HG03432 (cell line): ENCODE results near the gene STK32C.

Experiments used
- ATAC-seq: cut with Tn5 transposase; IDR thresholded peaks from one replicate; pipeline ENCODE4 v1.9.1; 2021; ENCODE audit warnings: mild to moderate bottlenecking, moderate library complexity; ENCODE audit not compliant: unreplicated experiment

Gene STK32C

GRCh38 chr10:132307823-132308586 is at the start of gene STK32C:
STK32C (minus strand) TSS chr10:132307950; CDS start chr10:132307833, 117 bp downstream.
- ATAC-seq = peak; percentile 82

DNA sequence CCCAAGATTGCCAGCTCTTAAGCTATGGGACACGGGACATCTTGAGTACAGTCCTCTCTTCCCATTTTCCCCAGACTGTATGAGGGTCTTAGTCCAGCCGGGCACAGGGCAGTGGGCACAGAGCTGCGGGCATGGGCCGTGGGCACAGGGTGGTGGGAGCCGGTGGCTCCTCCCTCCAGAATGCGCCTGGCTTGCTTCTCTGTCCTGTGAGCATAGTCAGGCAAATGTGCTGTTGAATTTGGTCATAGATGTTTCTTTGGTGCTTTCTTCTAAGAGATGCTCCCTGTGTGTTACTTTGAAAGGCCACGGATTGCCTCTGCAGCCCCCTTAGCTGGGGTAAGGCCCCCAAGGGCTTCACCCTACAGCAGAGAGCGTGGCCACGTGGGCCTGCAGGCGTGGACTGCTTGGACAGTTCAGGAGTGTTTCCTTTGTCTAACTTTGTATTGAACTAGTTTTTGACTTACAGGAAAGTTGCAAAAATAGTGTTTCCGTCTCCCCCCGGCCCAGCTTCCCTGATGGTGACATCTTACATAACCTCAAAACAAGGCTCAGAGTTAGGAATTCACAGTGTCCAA is 49.0 kb upstream of the STK32C start:
- no peak for ATAC-seq

- no peak for ATAC-seq
Measured at GRCh38 chr10:132355754-132356153, 48.0 kb upstream of the STK32C start.

DNA sequence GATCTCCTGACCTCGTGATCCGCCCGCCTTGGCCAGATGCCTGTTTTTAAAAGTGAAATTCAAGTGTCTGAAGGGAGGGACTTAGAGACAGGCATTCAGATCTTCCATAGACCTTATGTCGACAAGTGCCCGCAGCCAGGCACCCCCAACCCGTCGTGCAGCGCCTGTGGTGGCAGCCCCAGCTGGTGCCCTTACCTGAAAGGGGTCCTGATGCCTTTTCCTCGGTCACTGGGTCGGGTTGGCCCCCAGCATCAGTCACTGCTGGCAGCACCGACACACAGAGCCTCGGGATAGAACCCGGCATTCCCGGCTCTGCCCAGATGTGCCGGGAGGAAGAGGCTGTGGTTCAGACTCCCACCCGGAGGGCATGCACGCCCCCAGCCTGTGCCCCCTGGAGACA is 47.5 kb upstream of the STK32C start:
- ATAC-seq = no peak

DNA sequence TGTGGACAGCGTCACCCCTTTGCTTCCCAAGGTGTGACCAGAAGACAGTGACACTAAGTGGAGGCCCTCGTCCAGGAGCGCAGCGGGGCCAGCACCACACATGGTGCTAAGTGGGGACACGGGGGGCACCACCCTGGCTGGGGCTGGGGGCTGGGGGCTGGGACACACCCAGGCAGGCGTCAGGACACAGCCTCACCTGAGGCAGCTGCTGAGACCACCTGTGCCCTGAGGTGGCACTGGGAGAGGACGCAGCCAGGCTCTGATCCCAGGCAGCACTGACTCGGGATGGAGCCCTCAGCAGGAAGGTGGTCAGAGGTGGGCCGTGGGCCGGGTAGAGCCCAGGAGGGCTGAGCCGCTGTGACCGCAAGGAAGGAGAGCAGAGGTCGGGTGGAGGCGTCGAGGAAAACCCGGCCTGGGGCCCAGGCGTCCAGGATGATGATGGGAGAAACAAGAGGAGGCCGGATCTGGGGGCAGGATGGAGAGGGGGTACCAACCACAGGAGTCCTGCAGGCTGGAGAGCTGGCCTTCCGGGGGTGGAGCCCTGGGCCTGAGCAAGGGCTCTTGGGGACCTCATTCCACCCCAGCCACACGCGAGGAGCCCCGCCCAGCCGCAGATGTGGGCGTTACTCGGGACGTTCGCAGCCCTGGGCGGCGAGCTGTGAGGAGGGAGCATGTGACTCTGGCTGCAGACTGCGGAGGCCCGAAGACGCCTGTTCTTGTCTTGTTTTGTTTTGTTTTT is 46.8 kb upstream of the STK32C start:
- ATAC-seq = no peak

- ATAC-seq = no peak
Measured at GRCh38 chr10:132353456-132354355, 46.0 kb upstream of the STK32C start.

GRCh38 chr10:132352462-132353308 is 44.9 kb upstream of the STK32C start:
- ATAC-seq = peak; percentile 52

GRCh38 chr10:132351611-132352010 is 43.9 kb upstream of the STK32C start:
- no peak for ATAC-seq

- no peak for ATAC-seq
Measured at GRCh38 chr10:132350946-132351345, 43.2 kb upstream of the STK32C start.

DNA sequence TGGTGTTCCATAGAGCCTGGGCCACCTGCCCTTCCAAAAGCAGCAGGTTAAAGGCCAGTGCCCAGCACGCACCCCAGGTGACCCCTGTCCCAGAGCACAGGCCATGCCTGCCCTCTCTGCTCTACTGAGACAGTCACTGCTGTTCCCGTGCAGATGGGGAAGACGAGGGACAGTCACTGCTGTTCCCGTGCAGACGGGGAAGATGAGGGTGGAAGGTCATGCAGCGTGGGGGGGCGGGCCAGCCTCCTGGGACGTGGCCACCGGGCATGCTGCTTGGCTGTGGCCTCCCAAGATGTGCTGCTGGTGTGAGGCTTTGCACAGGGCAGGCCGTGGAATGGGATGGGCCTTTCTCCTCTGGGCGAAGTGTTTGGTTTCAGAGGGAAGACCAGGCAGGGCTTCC is 42.6 kb upstream of the STK32C start:
- ATAC-seq = no peak

GRCh38 chr10:132349766-132350165 is 42.0 kb upstream of the STK32C start:
- ATAC-seq = no peak

GRCh38 chr10:132347931-132348267 is 40.1 kb upstream of the STK32C start:
- ATAC-seq = no peak

- ATAC-seq = no peak
Measured at GRCh38 chr10:132347211-132347930, 39.6 kb upstream of the STK32C start.

DNA sequence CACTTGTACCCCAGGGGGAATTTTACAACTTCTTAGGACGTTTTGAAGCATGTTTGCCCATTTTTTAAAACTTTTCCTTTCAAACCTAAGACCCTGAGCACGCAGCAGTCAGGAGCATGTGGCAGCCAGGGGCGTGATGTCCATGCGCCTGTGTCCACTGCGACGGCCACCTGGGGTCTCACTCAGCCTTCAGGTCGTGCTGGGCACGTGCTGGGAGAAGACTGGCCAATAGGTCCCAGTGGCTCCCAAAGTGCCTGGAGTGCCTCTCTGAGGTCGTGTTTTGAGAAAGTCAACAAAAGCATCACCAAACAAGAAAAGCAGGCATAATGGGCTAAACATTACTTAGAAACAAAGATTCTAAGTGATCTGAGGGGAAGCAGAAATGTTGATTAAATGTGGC is 39.1 kb upstream of the STK32C start:
- ATAC-seq = no peak

- ATAC-seq = no peak
Measured at GRCh38 chr10:132345345-132345744, 37.6 kb upstream of the STK32C start.

- no peak for ATAC-seq
Measured at GRCh38 chr10:132344386-132344785, 36.6 kb upstream of the STK32C start.

DNA sequence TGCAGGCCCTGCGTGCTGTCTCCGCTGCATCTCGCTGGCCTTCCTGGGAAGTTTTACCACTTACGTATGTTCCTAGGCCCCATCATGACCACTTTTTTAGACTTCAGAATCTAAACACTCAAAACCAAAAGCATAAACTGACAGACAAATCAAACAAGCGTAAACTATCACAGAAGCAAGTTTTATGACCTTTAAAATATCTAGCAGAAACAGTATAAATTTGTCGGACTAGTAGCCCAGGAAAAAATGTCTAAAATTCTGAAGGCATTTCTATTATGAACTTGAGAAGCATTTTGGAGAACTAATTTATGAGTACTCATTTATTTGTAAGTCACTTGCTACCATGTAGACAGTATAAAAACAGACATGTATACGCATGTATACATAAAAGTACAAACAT is 34.8 kb upstream of the STK32C start:
- no peak for ATAC-seq

DNA sequence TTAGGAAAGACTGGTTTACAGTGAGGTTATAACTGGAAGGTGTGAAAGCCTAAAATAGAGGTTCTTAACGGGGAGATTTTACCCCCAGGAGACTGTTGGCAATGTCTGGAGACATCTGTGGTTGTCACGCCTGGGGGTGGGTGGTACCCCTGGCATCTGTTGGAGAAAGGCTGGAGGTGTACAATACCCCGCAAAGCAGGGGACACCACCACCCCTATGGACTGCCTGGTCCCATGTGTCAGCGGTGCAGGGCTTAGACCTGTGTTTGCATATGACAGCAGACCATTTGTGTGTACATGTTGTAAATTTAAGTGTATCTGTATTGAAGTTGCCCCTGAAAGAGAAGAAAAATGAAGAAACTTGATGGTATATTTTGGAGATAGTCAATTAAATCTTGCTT is 34.0 kb upstream of the STK32C start:
- no peak for ATAC-seq

GRCh38 chr10:132341017-132341416 is 33.3 kb upstream of the STK32C start:
- no peak for ATAC-seq

DNA sequence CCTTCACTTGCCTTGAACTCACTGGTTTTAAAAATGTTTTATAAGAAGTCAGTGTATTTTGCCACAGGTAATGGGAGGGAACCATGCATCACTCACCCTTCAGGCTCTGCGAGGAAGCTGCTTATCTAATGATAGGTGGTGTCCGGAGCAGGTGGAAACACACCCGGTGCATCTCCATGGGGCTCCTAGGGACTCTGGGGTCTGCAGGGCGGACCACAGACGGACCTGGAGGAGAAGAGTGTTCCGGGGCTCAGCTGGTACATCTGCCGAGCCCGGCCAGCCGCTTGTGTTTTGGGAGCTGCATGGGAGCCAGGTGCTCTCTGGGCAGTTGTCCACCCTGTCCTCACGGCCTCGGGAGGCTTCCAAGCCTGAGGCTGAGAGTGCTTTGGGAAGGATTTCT is 31.5 kb upstream of the STK32C start:
- ATAC-seq = no peak
